HEK293 (cell line): ENCODE results near the gene GNPTAB.

Experiments used
- CTCF ChIP-seq: fragments of 450-650 bp; formaldehyde crosslinking; IDR thresholded peaks from 2 replicates; pipeline ENCODE4 v1.5.1; 2016; ENCODE audit warnings: missing biosample characterization, missing genetic modification characterization
- KLF7 ChIP-seq: fragments of 450-650 bp; formaldehyde crosslinking; IDR thresholded peaks from 2 replicates; pipeline ENCODE4 v1.5.1; 2016; ENCODE audit warnings: missing biosample characterization, missing genetic modification characterization, borderline replicate concordance
- MZF1 ChIP-seq: fragments of 450-650 bp; formaldehyde crosslinking; IDR thresholded peaks from 2 replicates; pipeline ENCODE4 v1.5.1; 2017; ENCODE audit warnings: missing biosample characterization, missing genetic modification characterization, borderline replicate concordance
- YY1 ChIP-seq: fragments of 450-650 bp; formaldehyde crosslinking; IDR thresholded peaks from 2 replicates; pipeline ENCODE4 v1.5.1; 2018; ENCODE audit warnings: missing biosample characterization, missing genetic modification characterization
- ZFP37 ChIP-seq: fragments of 450-650 bp; formaldehyde crosslinking; IDR thresholded peaks from 2 replicates; pipeline ENCODE4 v1.5.1; 2016; ENCODE audit warnings: missing biosample characterization, missing genetic modification characterization
- ZNF24 ChIP-seq: fragments of 450-650 bp; formaldehyde crosslinking; IDR thresholded peaks from 2 replicates; pipeline ENCODE4 v1.5.1; 2016; ENCODE audit warnings: missing biosample characterization, missing genetic modification characterization
- ZNF416 ChIP-seq: fragments of 450-650 bp; formaldehyde crosslinking; IDR thresholded peaks from 2 replicates; pipeline ENCODE4 v1.5.1; 2016; ENCODE audit warnings: missing biosample characterization, missing genetic modification characterization
- ZNF449 ChIP-seq: fragments of 450-650 bp; formaldehyde crosslinking; IDR thresholded peaks from 2 replicates; pipeline ENCODE4 v1.5.1; 2017; ENCODE audit warnings: missing biosample characterization, mild to moderate bottlenecking, missing genetic modification characterization, moderate library complexity
- ZNF530 ChIP-seq: fragments of 450-650 bp; formaldehyde crosslinking; IDR thresholded peaks from 2 replicates; pipeline ENCODE4 v1.5.1; 2016; ENCODE audit warnings: low read depth, missing biosample characterization, missing genetic modification characterization
- ZNF621 ChIP-seq: fragments of 450-650 bp; formaldehyde crosslinking; IDR thresholded peaks from 2 replicates; pipeline ENCODE4 v1.5.1; 2017; ENCODE audit warnings: missing biosample characterization, missing genetic modification characterization
- ZNF768 ChIP-seq: fragments of 450-650 bp; formaldehyde crosslinking; IDR thresholded peaks from 2 replicates; pipeline ENCODE4 v1.5.1; 2018; ENCODE audit warnings: missing biosample characterization, mild to moderate bottlenecking, missing genetic modification characterization
- ZNF776 ChIP-seq: fragments of 450-650 bp; formaldehyde crosslinking; IDR thresholded peaks from 2 replicates; pipeline ENCODE4 v1.5.0; 2017; ENCODE audit warnings: missing biosample characterization, missing genetic modification characterization, borderline replicate concordance

DNA sequence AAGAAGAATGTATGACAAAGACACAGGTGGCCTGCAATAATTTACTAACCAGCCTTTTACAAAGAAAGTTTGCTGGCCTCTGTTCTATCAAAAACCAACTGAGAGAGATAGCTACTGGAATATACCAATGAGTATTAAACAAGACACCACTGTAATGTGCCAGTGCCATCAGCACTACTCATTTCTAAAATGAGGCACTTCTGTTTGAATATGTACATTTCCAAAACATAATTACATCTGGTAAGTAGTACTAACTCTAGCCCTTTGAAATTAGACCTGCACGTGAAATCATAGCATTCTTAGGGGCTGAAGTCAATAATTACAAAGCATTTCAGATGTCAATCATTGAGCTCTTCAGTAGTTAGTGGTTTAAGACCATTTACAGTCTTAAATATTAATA, 84.6 kb downstream of the GNPTAB start:
- TF ChIP-seq CTCF: no peak
- no peak for TF ChIP-seq YY1
- no peak for TF ChIP-seq ZNF449 (tag by site-specific recombination)
- no peak for TF ChIP-seq KLF7
- no peak for TF ChIP-seq MZF1
- no peak for TF ChIP-seq ZFP37 (tag by site-specific recombination)
- no peak for TF ChIP-seq ZNF416 (tag by site-specific recombination)
- no peak for TF ChIP-seq ZNF621 (tag by site-specific recombination)
- no peak for TF ChIP-seq ZNF24 (tag by site-specific recombination)
- no peak for TF ChIP-seq ZNF530 (tag by site-specific recombination)
- no peak for TF ChIP-seq ZNF776 (tag by site-specific recombination)
- no peak for TF ChIP-seq ZNF768
